ENCODE measurements around the gene ZNF568. TPM values are rescaled to one million over a fixed set of nuclear protein-coding genes. Genes with fewer than 3 reads are reported as not detected.

ZNF568 gene
- total RNA-seq = 10 to 100 TPM in 1 of 2 donors, 1 to 10 TPM in 1; 9.2 to 14.1 TPM

GRCh38 chr19:36915992-36916830 lies at the start of gene ZNF568, which contains the start of gene ZNF829:
TSS of gene ZNF568 (plus strand) at chr19:36916332. CDS start at chr19:36922771, 6,439 bp downstream.
TSS of gene ZNF829 (minus strand) at chr19:36916291. CDS start at chr19:36915167, 1,124 bp downstream.
- H3K9me3 ChIP-seq = no peaks in the 10 kb centered on the region
- peak; percentile 88 for DNase-seq (ENCODE audit: low spot score)
- H3K4me1 ChIP-seq (replicated peaks) = no peaks in the 10 kb centered on the region
- TF ChIP-seq POLR2AphosphoS5 (IDR thresholded peaks at IDR 0.05) (peak; percentile 90), CTCF (IDR thresholded peaks at IDR 0.05) (peak in 3 of 4 experiments; percentile 41 to 62 (median 53)), POLR2A (IDR thresholded peaks at IDR 0.05) (peak; percentile 8)
- H3K4me3 ChIP-seq = peak within 1 kb of the TSS; percentile 74 to 84
- H3K27ac ChIP-seq = peak within 1 kb of the TSS; percentile 95
- WGBS = under 1% methylated on average over 56 of the region's 57 CpGs
- H3K27me3 ChIP-seq (replicated peaks; ENCODE audit: insufficient read depth) = no peaks in the 10 kb centered on the region
- H3K36me3 ChIP-seq = peaks cover 0 to 6% of the 10 kb centered on the region in 2 donors
- intact Hi-C loops (cut with DNase I) = loop anchor here (5.0 kb wide), 2 partner anchors 64 to 551 kb away; partner anchors contain the start of genes ZNF345, ZNF569 and ZNF570

GRCh38 chr19:36876993-36877938 lies 38.9 kb upstream of the ZNF568 start:
- no peak for DNase-seq (ENCODE audit: low spot score)
- Histone ChIP-seq H3K9me3 (peaks cover 12% of the 10 kb centered on the region), H3K4me3 (no peak overlapping the region), H3K27ac (no peak overlapping the region), H3K36me3 (peaks cover 0 to 18% of the 10 kb centered on the region in 2 donors), H3K27me3 (replicated peaks; ENCODE audit: insufficient read depth) (no peaks in the 10 kb centered on the region), H3K4me1 (replicated peaks) (no peaks in the 10 kb centered on the region)
- WGBS = 97% methylated on average over 10 of the region's 10 CpGs
- TF ChIP-seq CTCF (IDR thresholded peaks at IDR 0.05) = no peak
- intact Hi-C loops (cut with DNase I) = no loop called here

- H3K4me3 ChIP-seq = no peak overlapping the region
- intact Hi-C loops (cut with DNase I) = no loop called here
- no peaks in the 10 kb centered on the region for H3K27me3 ChIP-seq (replicated peaks; ENCODE audit: insufficient read depth)
- H3K36me3 ChIP-seq = peaks cover 12 to 17% of the 10 kb centered on the region in 2 donors
- no peak for DNase-seq (ENCODE audit: low spot score)
- TF ChIP-seq POLR2AphosphoS5 (IDR thresholded peaks at IDR 0.05) = no peak
- no peak for TF ChIP-seq POLR2A (IDR thresholded peaks at IDR 0.05)
- TF ChIP-seq CTCF (IDR thresholded peaks at IDR 0.05) = no peak
- 98% methylated on average over 3 of the region's 3 CpGs for WGBS
- H3K27ac ChIP-seq = no peak overlapping the region
- H3K4me1 ChIP-seq (replicated peaks) = no peaks in the 10 kb centered on the region
- H3K9me3 ChIP-seq = peaks cover 10% of the 10 kb centered on the region
Measured at GRCh38 chr19:36891768-36892357, 24.3 kb upstream of the ZNF568 start.

- peaks cover 12 to 23% of the 10 kb centered on the region in 2 donors for H3K36me3 ChIP-seq
Measured at GRCh38 chr19:36894849-36895383, 21.2 kb upstream of the ZNF568 start.

More at GRCh38 chr19:36894849-36895383, 21.2 kb upstream of the ZNF568 start:
- intact Hi-C loops (cut with DNase I) = no loop called here
- 100% methylated on average over 2 of the region's 2 CpGs for WGBS
- H3K4me3 ChIP-seq = no peak overlapping the region
- no peak overlapping the region for H3K27ac ChIP-seq
- DNase-seq (ENCODE audit: low spot score) = no peak
- H3K9me3 ChIP-seq = peaks cover 10% of the 10 kb centered on the region
- TF ChIP-seq POLR2A (IDR thresholded peaks at IDR 0.05) = no peak
- TF ChIP-seq CTCF (IDR thresholded peaks at IDR 0.05) = no peak
- TF ChIP-seq POLR2AphosphoS5 (IDR thresholded peaks at IDR 0.05) = no peak
- no peaks in the 10 kb centered on the region for H3K4me1 ChIP-seq (replicated peaks)
- no peaks in the 10 kb centered on the region for H3K27me3 ChIP-seq (replicated peaks; ENCODE audit: insufficient read depth)
